Measurements from ENCODE around the gene USP32. TPM values are rescaled to one million over a fixed set of nuclear protein-coding genes. Genes with fewer than 3 reads are reported as not detected.

USP32 gene
- total RNA-seq, 1 donor from 2014 or later: 11.9 TPM

DNA sequence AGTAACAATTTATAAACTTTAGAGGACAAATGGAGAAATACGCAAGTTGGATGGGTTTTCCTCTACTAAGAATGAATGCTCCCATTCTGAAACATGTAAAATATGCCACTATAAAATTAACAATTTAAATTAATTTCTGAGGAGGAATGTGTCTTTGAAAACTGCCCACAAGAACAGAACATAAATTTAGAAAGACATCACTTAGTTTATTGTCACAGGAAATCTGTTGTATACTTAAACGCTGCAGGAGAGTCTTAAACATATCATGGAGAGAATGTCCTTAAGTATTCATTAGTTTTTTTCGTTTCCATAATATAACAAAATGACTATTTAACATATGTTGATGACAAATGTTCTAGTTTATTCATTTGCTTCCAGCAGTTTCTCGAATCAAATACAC lies 29.6 kb downstream of the USP32 start:
- no peak overlapping the region for H3K27ac ChIP-seq
- no peak for DNase-seq (ENCODE audit: low spot score in 2 of 2)
- TF ChIP-seq, protein P1, sequence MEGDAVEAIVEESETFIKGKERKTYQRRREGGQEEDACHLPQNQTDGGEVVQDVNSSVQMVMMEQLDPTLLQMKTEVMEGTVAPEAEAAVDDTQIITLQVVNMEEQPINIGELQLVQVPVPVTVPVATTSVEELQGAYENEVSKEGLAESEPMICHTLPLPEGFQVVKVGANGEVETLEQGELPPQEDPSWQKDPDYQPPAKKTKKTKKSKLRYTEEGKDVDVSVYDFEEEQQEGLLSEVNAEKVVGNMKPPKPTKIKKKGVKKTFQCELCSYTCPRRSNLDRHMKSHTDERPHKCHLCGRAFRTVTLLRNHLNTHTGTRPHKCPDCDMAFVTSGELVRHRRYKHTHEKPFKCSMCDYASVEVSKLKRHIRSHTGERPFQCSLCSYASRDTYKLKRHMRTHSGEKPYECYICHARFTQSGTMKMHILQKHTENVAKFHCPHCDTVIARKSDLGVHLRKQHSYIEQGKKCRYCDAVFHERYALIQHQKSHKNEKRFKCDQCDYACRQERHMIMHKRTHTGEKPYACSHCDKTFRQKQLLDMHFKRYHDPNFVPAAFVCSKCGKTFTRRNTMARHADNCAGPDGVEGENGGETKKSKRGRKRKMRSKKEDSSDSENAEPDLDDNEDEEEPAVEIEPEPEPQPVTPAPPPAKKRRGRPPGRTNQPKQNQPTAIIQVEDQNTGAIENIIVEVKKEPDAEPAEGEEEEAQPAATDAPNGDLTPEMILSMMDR (IDR thresholded peaks at IDR 0.05): no peak
- no peak overlapping the region for H3K4me3 ChIP-seq
- no peaks in the 10 kb centered on the region for H3K4me1 ChIP-seq
- H3K36me3 ChIP-seq: no peaks in the 10 kb centered on the region
- intact Hi-C loops (cut with DNase I): no loop called here
- H3K27me3 ChIP-seq: no peaks in the 10 kb centered on the region
- H3K9me3 ChIP-seq: no peaks in the 10 kb centered on the region

DNA sequence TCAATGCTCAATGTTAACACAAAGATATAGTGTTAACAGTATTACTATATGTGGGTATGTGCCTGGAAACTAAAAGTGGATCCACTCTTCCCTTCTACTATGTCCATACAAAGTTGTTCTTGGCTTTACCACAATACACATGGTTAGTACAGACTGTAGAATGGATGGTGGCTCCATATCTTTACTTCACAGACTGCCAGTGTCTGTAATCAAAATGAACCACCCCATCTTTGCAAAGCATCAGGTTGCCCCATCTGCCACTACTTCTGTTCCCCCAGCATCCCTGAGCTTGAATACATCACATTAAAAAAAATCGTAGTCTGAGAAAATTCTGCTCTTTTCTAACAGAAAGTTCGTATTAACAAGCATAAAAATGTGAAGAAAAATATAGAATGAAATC lies 30.0 kb downstream of the USP32 start:
- Histone ChIP-seq H3K4me3 (no peak overlapping the region), H3K27ac (no peak overlapping the region), H3K9me3 (no peaks in the 10 kb centered on the region), H3K27me3 (no peaks in the 10 kb centered on the region), H3K36me3 (no peaks in the 10 kb centered on the region), H3K4me1 (no peaks in the 10 kb centered on the region)
- no peak for DNase-seq (ENCODE audit: low spot score in 2 of 2)
- TF ChIP-seq, protein P1 (IDR thresholded peaks at IDR 0.05): no peak
- intact Hi-C loops (cut with DNase I): no loop called here

DNA sequence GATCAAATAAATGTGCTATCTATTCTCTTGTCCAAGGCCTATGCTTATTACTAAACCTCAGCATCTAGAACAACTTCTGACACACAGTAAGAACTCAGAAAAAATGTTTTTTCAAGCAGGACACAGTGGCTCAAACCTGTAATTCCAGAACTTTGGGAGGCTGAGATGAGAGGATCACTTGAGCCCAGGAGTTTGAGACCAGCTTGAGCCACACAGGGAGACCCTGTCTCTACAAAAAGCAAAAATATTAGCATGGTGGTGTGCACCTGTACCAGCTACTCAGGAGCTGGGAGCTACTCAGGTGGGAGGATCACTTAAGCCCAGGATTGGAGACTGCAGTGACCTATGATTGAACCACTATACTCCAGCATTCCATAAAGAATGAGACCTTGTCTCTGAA lies 32.5 kb downstream of the USP32 start:
- no peak overlapping the region for H3K4me3 ChIP-seq
- no peaks in the 10 kb centered on the region for H3K4me1 ChIP-seq
- intact Hi-C loops (cut with DNase I): no loop called here
- no peak overlapping the region for H3K27ac ChIP-seq
- TF ChIP-seq, protein P1 (IDR thresholded peaks at IDR 0.05): no peak
- no peaks in the 10 kb centered on the region for H3K27me3 ChIP-seq
- H3K36me3 ChIP-seq: no peaks in the 10 kb centered on the region
- H3K9me3 ChIP-seq: no peaks in the 10 kb centered on the region
- DNase-seq (ENCODE audit: low spot score in 2 of 2): no peak

DNA sequence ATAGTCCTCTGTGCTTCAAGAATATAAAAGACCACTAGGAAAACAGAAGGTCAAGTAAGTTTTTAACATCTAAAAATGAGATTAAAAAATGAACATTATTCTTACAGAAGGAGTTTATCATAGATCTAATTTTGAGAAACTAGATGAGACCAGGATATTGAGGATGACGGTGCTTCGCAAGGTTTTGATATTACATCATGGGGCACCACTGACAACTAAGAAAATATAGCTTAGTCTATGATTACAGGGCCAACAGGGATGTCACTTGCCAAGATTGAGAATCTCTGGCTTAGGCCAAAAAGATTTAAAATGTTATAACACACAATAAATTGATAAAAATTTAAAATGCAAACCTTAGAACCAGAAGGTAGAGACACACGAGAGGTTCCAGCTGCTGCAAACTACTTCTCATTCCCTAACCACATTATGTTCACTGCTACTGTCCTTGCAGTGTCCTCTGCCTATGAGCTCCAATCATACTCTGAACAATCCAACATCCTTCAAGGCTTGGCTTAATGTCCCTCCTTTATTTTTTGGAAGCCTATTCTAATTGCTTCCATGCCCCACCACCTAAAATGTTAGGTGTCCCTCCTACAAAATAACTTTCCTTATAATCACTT lies 33.2 kb downstream of the USP32 start:
- no peak for DNase-seq (ENCODE audit: low spot score in 2 of 2)
- no peaks in the 10 kb centered on the region for H3K9me3 ChIP-seq
- TF ChIP-seq, protein P1 (IDR thresholded peaks at IDR 0.05): no peak
- intact Hi-C loops (cut with DNase I): no loop called here
- H3K4me3 ChIP-seq: no peak overlapping the region
- no peak overlapping the region for H3K27ac ChIP-seq
- H3K27me3 ChIP-seq: no peaks in the 10 kb centered on the region
- H3K36me3 ChIP-seq: no peaks in the 10 kb centered on the region
- H3K4me1 ChIP-seq: no peaks in the 10 kb centered on the region

DNA sequence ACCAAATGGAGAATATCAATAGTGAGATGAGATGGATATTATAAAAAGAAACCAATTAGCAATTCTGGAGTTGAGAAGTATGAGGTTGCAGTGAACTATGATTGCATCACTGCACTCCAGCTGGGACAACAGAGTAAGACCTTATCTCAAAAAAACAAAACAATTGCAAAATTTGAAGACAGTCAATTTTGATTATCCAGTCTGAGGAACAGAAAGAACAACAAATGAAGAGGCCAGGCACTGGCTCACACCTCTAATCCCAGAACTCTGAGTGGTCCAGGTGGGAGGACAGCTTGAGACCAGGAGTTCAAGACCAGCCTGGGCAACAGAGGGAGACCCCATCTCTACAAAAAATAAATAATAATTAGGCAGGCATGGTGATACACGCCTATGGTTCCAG lies 35.0 kb downstream of the USP32 start:
- intact Hi-C loops (cut with DNase I): no loop called here
- Histone ChIP-seq H3K27ac (no peak overlapping the region), H3K36me3 (no peaks in the 10 kb centered on the region), H3K9me3 (no peaks in the 10 kb centered on the region), H3K4me1 (no peaks in the 10 kb centered on the region), H3K4me3 (no peak overlapping the region), H3K27me3 (no peaks in the 10 kb centered on the region)
- TF ChIP-seq, protein P1 (IDR thresholded peaks at IDR 0.05): no peak
- DNase-seq (ENCODE audit: low spot score in 2 of 2): no peak

Measured in ascending aorta (tissue), 2 donors.